Measurements from ENCODE around the gene ZNF428. TPM values are rescaled to one million over a fixed set of nuclear protein-coding genes. Genes with fewer than 3 reads are reported as not detected.
"Not testable (repeated sequence)": the region's sequence is repeated elsewhere in the genome, so short reads cannot be mapped to it uniquely, and the experiment has no call there.

ZNF428 gene
- total RNA-seq, 2 donors from 2014 or later: 17.2 to 25.6 TPM

- ATAC-seq (replicated peaks in 1 of 2) (no peak), DNase-seq (no peak)
- no peaks in the 10 kb centered on the region for H3K9me3 Mint-ChIP-seq
- no peak overlapping the region for H3K4me3 Mint-ChIP-seq
- no peak overlapping the region for H3K27ac Mint-ChIP-seq
- H3K27me3 Mint-ChIP-seq (ENCODE audit: low read depth): peaks cover 40% of the 10 kb centered on the region
- H3K36me3 Mint-ChIP-seq (ENCODE audit: insufficient read depth in 2 of 2): peaks cover 4 to 6% of the 10 kb centered on the region in 2 donors
- peaks cover 15% of the 10 kb centered on the region for H3K4me1 Mint-ChIP-seq (ENCODE audit: low read depth)
Measured at GRCh38 chr19:43636121-43636683, 16.8 kb upstream of the ZNF428 start.

- H3K27me3 Mint-ChIP-seq (ENCODE audit: low read depth): peaks cover 34% of the 10 kb centered on the region
- DNase-seq; H3K9me3 Mint-ChIP-seq; H3K27ac Mint-ChIP-seq; H3K4me3 Mint-ChIP-seq; ATAC-seq (replicated peaks in 1 of 2); H3K36me3 Mint-ChIP-seq (ENCODE audit: insufficient read depth in 2 of 2): not testable (repeated sequence)
- H3K4me1 Mint-ChIP-seq (ENCODE audit: low read depth): peaks cover 13% of the 10 kb centered on the region
Measured at GRCh38 chr19:43635561-43635940, 16.1 kb upstream of the ZNF428 start.

- Mint-ChIP-seq H3K27ac (no peak overlapping the region), H3K4me1 (ENCODE audit: low read depth) (peaks cover 8% of the 10 kb centered on the region), H3K4me3 (no peak overlapping the region), H3K27me3 (ENCODE audit: low read depth) (peaks cover 29% of the 10 kb centered on the region), H3K36me3 (ENCODE audit: insufficient read depth in 2 of 2) (peaks cover 2 to 5% of the 10 kb centered on the region in 2 donors), H3K9me3 (no peaks in the 10 kb centered on the region)
- ATAC-seq (replicated peaks in 1 of 2): no peak
- no peak for DNase-seq
Measured at GRCh38 chr19:43634872-43635560, 15.6 kb upstream of the ZNF428 start.

DNA sequence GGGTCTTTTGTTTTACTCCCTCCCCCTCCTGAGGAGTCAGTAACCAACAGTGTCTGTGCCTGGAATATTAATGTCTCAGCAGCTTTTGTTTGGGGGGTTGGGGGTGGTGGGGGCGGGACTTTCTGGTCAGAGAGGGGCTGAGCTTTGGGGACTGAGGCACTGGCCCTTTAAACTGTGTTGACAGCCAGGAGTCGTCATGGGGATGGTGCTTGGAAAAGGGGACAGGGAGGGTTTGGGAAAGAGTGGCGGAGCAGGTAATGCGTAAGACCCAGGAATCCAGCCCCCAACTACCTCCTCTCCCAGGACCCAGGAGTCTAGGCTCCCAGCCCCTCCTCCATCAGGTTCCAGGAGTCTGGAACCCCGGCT, 15.1 kb upstream of the ZNF428 start:
- no peak for ATAC-seq (replicated peaks in 1 of 2)

GRCh38 chr19:43634068-43634467, 14.6 kb upstream of the ZNF428 start:
- ATAC-seq (replicated peaks in 1 of 2) (no peak), DNase-seq (no peak)
- no peak overlapping the region for H3K4me3 Mint-ChIP-seq
- H3K27ac Mint-ChIP-seq: no peak overlapping the region
- no peaks in the 10 kb centered on the region for H3K9me3 Mint-ChIP-seq
- peaks cover 2 to 4% of the 10 kb centered on the region in 2 donors for H3K36me3 Mint-ChIP-seq (ENCODE audit: insufficient read depth in 2 of 2)
- peaks cover 6% of the 10 kb centered on the region for H3K4me1 Mint-ChIP-seq (ENCODE audit: low read depth)
- peaks cover 24% of the 10 kb centered on the region for H3K27me3 Mint-ChIP-seq (ENCODE audit: low read depth)

More for the DNA sequence above, 15.1 kb upstream of the ZNF428 start:
- H3K4me3 Mint-ChIP-seq: no peak overlapping the region
- no peaks in the 10 kb centered on the region for H3K9me3 Mint-ChIP-seq
- H3K27ac Mint-ChIP-seq: no peak overlapping the region
- H3K4me1 Mint-ChIP-seq (ENCODE audit: low read depth): peaks cover 8% of the 10 kb centered on the region
- no peak for DNase-seq
- peaks cover 27% of the 10 kb centered on the region for H3K27me3 Mint-ChIP-seq (ENCODE audit: low read depth)
- H3K36me3 Mint-ChIP-seq (ENCODE audit: insufficient read depth in 2 of 2): peaks cover 2 to 5% of the 10 kb centered on the region in 2 donors

GRCh38 chr19:43633520-43633919, 14.1 kb upstream of the ZNF428 start:
- DNase-seq: no peak
- peaks cover under 1% of the 10 kb centered on the region for H3K4me1 Mint-ChIP-seq (ENCODE audit: low read depth)
- peaks cover 18% of the 10 kb centered on the region for H3K27me3 Mint-ChIP-seq (ENCODE audit: low read depth)
- H3K36me3 Mint-ChIP-seq (ENCODE audit: insufficient read depth in 2 of 2): no peaks in the 10 kb centered on the region
- no peaks in the 10 kb centered on the region for H3K9me3 Mint-ChIP-seq
- H3K27ac Mint-ChIP-seq: peak overlapping the region; percentile 61
- H3K4me3 Mint-ChIP-seq: no peak overlapping the region
- no peak for ATAC-seq (replicated peaks in 1 of 2)

DNA sequence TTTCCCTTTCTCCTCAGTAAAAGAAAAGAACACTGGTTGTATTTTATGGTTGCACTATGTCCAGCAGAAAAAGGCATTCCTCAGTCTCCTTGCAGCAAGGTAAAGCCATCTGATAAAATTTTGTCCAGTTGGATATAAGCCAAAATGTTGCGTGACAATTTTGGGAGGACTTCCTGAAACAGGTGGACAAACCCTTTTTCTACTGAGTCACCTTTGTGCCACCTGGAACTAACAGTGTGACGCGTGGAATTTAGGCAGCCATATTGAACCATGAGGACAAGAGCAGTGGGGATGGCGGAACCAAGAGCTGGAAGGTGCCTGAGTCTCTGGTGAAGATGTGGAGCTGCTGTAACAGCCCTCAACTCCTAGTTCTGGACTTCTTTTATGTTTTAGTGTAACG, 12.1 kb upstream of the ZNF428 start:
- no peak for ATAC-seq (replicated peaks in 1 of 2)

GRCh38 chr19:43628646-43629326, 9.4 kb upstream of the ZNF428 start:
- ATAC-seq (replicated peaks in 1 of 2): no peak
- H3K27ac Mint-ChIP-seq: no peak overlapping the region
- H3K9me3 Mint-ChIP-seq: no peaks in the 10 kb centered on the region
- DNase-seq: no peak
- no peak overlapping the region for H3K4me3 Mint-ChIP-seq
- H3K27me3 Mint-ChIP-seq (ENCODE audit: low read depth): peaks cover 15% of the 10 kb centered on the region
- H3K36me3 Mint-ChIP-seq (ENCODE audit: insufficient read depth in 2 of 2): no peaks in the 10 kb centered on the region
- peaks cover 24% of the 10 kb centered on the region for H3K4me1 Mint-ChIP-seq (ENCODE audit: low read depth)

More for the DNA sequence above, 12.1 kb upstream of the ZNF428 start:
- no peak overlapping the region for H3K27ac Mint-ChIP-seq
- no peaks in the 10 kb centered on the region for H3K36me3 Mint-ChIP-seq (ENCODE audit: insufficient read depth in 2 of 2)
- H3K27me3 Mint-ChIP-seq (ENCODE audit: low read depth): peaks cover 5% of the 10 kb centered on the region
- H3K9me3 Mint-ChIP-seq: no peaks in the 10 kb centered on the region
- DNase-seq: no peak
- no peak overlapping the region for H3K4me3 Mint-ChIP-seq
- no peaks in the 10 kb centered on the region for H3K4me1 Mint-ChIP-seq (ENCODE audit: low read depth)

- H3K27me3 Mint-ChIP-seq (ENCODE audit: low read depth): peaks cover 15% of the 10 kb centered on the region
- H3K4me1 Mint-ChIP-seq (ENCODE audit: low read depth): peaks cover 25% of the 10 kb centered on the region
- H3K27ac Mint-ChIP-seq: no peak overlapping the region
- DNase-seq (no peak), ATAC-seq (replicated peaks in 1 of 2) (no peak)
- no peaks in the 10 kb centered on the region for H3K9me3 Mint-ChIP-seq
- H3K4me3 Mint-ChIP-seq: no peak overlapping the region
- no peaks in the 10 kb centered on the region for H3K36me3 Mint-ChIP-seq (ENCODE audit: insufficient read depth in 2 of 2)
Measured at GRCh38 chr19:43626838-43627237, 7.4 kb upstream of the ZNF428 start.

DNA sequence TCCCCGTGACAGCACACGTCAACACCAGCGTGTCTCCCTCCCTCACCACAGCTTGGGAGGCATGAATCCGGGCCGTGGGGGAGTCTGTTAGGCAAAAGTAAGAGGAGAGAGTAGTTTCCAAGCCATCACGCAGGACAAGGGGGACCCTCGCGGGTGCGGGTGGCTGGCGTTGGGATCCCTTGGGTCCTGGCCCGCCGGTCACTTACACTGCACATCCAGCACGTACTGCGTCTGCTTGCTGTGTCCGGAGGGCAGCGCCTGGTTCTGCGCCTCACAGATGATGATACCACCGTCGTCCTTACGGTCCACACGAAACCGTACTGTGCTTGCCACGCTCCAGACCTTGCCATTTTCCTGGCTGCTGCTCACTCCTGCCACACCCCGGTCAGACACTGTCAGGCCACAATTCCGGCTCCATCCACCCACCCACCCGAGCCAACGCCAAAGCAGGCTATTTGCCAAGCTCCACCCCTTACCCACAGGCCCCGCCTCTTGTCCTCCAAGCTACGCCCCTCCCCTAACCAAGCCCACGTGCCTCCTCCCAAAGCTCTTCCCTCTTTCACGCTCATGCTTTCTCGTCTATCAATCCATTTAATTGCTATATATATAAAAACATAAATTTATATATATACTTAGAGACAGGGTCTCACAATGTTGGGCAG, 6.6 kb upstream of the ZNF428 start:
- Mint-ChIP-seq H3K9me3 (no peaks in the 10 kb centered on the region), H3K4me3 (no peak overlapping the region), H3K27ac (no peak overlapping the region), H3K27me3 (ENCODE audit: low read depth) (peaks cover 15% of the 10 kb centered on the region), H3K4me1 (ENCODE audit: low read depth) (peaks cover 25% of the 10 kb centered on the region), H3K36me3 (ENCODE audit: insufficient read depth in 2 of 2) (no peaks in the 10 kb centered on the region)
- DNase-seq: no peak
- ATAC-seq (replicated peaks in 1 of 2): no peak

GRCh38 chr19:43624933-43625332, 5.5 kb upstream of the ZNF428 start:
- ATAC-seq (replicated peaks in 1 of 2) (peak; percentile 88 to 91), DNase-seq (peak; percentile 90 to 92)
- H3K27ac Mint-ChIP-seq: peak overlapping the region; percentile 47
- peak overlapping the region; percentile 20 to 48 for H3K4me3 Mint-ChIP-seq
- peaks cover 35% of the 10 kb centered on the region for H3K4me1 Mint-ChIP-seq (ENCODE audit: low read depth)
- H3K9me3 Mint-ChIP-seq: no peaks in the 10 kb centered on the region
- peaks cover 0 to 1% of the 10 kb centered on the region in 2 donors for H3K36me3 Mint-ChIP-seq (ENCODE audit: insufficient read depth in 2 of 2)
- peaks cover 15% of the 10 kb centered on the region for H3K27me3 Mint-ChIP-seq (ENCODE audit: low read depth)

- no peak overlapping the region for H3K27ac Mint-ChIP-seq
- peaks cover 0 to 3% of the 10 kb centered on the region in 2 donors for H3K36me3 Mint-ChIP-seq (ENCODE audit: insufficient read depth in 2 of 2)
- H3K4me1 Mint-ChIP-seq (ENCODE audit: low read depth): peaks cover 35% of the 10 kb centered on the region
- ATAC-seq (replicated peaks in 1 of 2) (no peak), DNase-seq (no peak)
- H3K4me3 Mint-ChIP-seq: peak overlapping the region in 1 of 2 donors; percentile 48
- peaks cover 15% of the 10 kb centered on the region for H3K27me3 Mint-ChIP-seq (ENCODE audit: low read depth)
- no peaks in the 10 kb centered on the region for H3K9me3 Mint-ChIP-seq
Measured at GRCh38 chr19:43623889-43624670, 4.7 kb upstream of the ZNF428 start.
